Hepatocyte (in vitro differentiated cells): ENCODE measurements around the gene C1QC.

Source experiments
- CTCF ChIP-seq: fragments of 200-600 bp; sonication (generic); IDR thresholded peaks from 2 replicates; pipeline ENCODE4 v1.5.1; 2016; ENCODE audit warnings: antibody characterized with exemption, mild to moderate bottlenecking; ENCODE audit not compliant: poor library complexity
- EZH2 ChIP-seq: fragments of 200-600 bp; sonication (generic); IDR thresholded peaks from 2 replicates; pipeline ENCODE4 v1.6.1; 2016; ENCODE audit warnings: antibody characterized with exemption, mild to moderate bottlenecking, borderline replicate concordance
- EZH2phosphoT487 ChIP-seq: fragments of 200-600 bp; sonication (generic); IDR thresholded peaks from one replicate; pipeline ENCODE4 v1.6.1; 2018; ENCODE audit warnings: antibody characterized with exemption, mild to moderate bottlenecking, low read depth, moderate library complexity; ENCODE audit not compliant: unreplicated experiment, severe bottlenecking

DNA sequence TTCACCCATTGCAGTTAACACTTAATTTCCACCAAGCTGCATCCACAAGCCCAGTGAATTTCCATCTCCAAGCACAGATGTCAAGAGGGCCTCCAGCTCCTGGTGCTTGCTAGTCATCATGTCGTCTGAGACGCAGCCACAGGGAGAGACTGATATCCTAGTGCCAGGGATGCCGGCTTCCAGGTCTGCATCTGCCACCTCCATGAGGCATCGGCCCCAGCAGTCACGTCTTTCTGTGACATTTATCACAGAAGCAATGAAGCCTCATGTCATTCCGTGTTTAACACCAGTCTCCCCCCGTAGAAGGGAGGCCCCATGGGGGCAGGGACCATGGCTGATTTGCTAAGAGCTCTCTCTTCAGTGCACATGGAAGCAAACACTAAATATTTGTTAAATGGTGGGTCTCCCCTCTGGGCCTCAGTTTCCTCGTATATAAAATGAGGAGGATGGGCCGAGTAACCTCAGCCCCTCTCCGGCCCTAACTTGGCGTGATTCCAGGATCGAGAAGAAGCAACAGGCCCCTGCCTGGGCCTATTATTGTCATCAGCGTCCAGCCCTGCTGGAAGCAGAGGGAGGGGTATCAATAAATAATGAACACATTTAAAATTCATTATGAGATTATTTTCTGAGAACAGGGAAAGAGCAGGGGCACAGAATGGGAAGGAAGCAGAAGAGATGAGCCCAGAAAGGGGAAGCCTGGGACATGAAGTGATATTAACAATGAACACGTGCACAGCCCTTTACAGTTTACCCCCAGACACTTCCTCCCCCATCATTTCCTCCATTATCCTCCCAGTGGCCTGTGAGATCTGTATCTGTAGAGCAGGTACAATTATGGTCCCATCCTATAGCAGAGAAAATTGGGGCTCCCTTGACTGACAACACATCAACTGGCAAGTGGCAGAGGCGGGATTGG is 8.8 kb downstream of the C1QC start:
- TF ChIP-seq EZH2 (no peak), CTCF (no peak), EZH2phosphoT487 (no peak)
